GM19328 (cell line): ENCODE measurements around the gene PDE7B.
"Not testable (repeated sequence)": the region's sequence is repeated elsewhere in the genome, so short reads cannot be mapped to it uniquely, and the experiment has no call there.

Source experiments
- ATAC-seq: cut with Tn5 transposase; IDR thresholded peaks from one replicate; pipeline ENCODE4 v1.9.1; 2021; ENCODE audit warnings: mild to moderate bottlenecking, moderate library complexity; ENCODE audit not compliant: unreplicated experiment

The PDE7B gene

DNA sequence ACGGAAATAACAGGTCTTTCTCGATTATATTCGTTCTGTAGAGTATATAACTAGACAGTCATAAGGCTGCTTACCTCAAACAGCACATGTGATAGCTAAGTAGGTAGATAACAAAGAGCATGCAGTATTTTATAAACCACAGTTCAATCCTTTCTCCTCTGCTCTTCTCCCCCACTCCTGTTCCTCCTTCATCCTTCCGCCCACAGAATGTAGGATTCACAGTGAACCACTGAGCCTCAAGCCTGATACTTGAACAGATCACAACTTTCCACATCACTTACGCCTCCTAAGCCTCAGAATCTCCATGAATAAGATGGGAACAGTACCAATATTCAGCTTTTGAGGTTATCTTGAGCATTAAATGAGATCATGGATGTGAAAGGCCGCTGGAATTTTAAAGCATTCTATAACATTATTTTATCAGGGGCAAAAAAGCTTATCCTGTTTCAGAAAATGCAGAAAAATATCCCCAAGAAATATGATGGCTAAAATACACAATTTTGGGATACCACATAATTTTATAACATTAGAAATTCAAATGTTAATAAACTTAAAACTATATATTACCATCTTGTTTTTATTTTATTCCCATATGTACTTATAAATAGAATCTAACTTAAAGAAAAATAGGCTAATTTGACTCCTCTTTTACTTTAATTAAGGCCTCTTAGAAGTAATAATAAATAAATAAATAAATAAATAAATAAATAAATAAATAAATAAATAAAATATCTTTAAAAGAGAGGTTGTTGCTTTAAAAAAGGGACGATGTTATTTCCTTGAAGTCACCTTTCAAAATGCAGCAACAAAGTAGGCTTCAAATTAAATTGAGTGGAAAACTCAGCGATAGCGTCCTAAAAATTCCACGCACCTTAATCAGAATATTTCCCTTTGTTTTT is 365.3 kb downstream of the PDE7B start:
- no peak for ATAC-seq

DNA sequence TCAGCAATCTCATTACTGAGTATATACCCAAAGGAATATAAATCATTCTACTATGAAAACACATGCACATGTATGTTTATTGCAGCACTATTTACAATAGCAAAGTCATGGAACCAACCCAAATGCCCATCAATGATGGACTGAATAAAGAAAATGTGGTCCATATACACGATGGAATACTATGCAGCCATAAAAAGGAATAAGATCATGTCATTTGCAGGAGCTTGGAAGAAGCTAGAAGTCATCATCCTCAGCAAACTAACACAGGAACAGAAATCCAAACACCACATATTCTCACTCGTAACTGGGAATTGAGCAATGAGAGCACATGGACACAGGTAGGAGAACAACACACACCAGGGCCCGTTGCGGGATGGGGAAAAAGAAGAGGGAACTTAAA is 373.5 kb downstream of the PDE7B start:
- not testable (repeated sequence) for ATAC-seq

DNA sequence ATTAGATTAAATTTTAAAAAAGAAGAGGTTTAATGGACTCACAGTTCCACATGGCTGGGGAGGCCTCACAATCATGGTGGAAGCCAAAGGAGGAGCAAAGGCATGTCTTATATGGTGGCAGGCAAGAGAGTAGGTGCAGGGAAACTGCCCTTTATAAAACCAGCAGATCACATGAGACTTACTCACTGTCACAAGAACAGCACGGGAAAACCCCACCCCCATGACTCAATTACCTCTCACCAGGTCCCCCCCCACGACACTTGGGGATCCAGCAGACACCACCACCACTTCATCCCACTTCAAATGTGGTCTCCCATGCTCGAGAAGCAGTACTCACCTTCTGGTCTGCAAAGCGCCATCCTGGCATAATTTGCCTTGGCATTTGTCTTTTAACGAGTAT is 374.0 kb downstream of the PDE7B start:
- no peak for ATAC-seq

DNA sequence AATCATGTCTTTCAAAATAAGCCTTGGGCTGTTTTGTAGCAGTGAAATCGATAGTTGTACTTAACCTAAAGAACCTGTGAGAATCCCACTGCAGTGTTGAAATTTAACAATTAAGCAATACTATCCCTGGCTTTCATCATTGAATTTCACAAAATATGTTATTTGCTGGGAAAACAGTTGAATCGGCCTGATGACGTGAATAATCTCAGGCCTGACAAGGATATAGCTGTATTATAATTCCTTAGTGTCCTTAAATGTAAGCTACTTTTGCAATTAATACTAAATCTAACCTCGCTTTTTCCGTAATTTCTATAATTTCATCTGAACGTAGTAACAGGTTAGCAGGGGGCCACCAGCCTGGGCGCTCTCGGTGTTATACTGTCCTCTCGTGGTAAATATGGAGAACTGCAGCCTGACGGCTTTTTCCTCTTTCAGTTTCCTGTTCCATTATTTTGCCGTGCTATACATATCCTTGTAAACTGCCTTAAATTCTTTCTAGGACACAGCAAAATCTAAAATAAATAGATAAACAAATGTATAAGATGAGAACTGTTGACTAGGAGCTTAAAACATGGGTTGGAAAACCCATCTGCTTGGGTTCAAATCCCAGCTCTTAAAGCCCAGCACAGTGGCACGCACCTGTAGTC is 374.6 kb downstream of the PDE7B start:
- ATAC-seq = no peak

GRCh38 chr6:136226674-136227377 is 375.3 kb downstream of the PDE7B start:
- no peak for ATAC-seq

DNA sequence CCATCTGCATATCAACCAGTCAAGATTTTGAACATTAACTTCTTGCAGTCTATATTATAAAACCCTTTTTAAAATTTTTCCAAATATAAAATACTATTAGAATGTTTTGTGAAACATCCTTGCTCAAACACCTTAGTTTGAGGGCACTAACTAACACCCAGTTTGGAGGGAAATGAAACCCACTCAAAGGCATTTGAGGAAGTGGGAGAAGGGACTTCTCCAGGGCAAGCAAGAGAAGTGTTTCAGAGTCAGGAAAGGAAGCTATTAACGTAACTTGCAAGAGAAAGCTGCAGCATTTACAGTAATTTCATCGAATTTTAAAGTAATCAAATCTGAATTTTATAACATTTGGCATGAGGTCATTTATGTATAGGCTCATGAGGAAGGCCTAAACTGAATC is 377.3 kb downstream of the PDE7B start:
- no peak for ATAC-seq

DNA sequence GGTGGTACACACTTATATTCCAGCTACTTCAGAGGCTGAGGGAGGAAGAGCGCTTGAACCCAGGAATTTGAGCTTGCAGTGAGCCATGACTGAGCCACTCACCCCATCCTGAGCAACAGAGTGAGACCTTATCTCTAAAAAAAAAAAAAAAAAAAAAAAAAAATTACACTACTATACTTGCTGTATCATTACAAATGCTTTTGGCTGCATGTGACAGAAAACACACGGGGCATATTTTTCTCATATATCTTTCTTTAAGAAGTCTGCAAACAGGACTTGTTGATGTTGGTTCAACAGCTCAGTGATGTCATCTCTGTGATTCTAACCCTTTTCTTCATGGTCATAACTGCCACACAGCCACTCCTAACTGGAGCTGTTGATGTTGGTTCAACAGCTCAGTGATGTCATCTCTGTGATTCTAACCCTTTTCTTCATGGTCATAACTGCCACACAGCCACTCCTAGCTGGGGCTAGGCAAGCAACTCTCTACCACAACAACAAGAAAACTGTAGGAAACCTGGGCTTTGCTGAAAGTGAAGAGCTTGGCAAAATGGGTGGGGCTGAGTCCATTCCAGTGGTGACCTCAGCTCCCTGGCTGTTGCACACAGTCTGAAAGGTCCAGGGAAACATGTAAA is 378.8 kb downstream of the PDE7B start:
- ATAC-seq = no peak

DNA sequence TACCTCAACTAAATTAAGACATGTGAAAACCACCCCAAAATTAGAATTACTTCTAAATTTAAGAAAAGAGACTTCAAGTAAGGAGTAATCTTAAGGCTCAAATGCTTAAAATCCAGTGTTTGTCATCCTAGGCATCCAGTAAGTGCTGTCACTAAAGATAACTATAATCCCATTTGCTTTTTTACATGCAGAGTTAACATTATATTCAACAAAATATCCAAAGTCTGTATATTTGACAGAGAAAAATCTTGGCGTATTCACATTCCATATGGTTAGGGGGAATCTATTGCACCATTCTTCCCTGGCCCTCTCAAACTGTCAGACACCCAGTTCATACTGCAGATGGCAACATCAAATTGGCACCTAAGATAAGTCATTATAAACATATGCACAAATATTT is 381.2 kb downstream of the PDE7B start:
- no peak for ATAC-seq

DNA sequence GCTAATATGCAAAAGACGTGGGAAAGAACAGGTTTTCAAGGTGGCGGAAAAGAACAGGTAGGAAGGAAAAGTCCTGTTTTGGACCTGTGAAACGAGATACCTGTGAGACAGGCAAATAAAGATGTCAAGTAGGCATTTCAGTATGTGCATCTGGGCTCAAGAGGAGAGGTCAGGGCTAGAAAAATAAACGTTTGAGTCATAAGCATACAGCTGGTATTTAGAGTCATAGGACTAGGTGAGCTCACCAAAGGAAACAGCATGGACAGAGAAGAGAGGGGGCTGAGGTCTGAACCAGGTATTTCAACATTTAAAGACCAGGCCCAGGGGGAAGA is 383.7 kb downstream of the PDE7B start:
- ATAC-seq = no peak

- ATAC-seq = no peak
Observed at GRCh38 chr6:136236466-136237293, 385.2 kb downstream of the PDE7B start.

DNA sequence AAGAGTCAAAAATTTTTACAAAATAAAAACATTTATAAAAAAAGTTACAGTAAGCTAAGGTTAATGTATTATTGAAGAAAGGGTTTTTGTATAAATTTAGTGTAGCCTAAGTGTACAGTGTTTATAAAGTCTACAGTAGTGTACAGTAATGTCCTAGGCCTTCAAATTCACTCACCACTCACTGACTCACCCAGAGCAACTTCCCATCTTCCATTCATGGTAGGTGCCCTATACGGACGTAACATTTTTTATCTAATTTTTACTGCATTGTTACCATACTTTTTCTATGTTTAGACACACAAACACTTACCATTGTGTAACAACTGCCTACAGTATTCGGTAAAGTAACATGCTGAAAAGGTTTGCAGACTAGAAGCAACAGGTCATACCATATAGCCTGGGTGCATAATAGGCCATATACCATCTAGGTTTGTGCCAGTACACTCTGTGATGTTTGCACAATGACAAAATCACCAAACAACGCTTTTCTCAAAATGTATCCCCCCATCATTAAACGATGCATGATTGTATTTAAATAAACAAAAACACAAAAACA is 392.6 kb downstream of the PDE7B start:
- ATAC-seq = no peak
